Urothelium cell line (cell line): ENCODE measurements around the gene EIF3I.

ENCODE experiments used
- DNase-seq: peaks from one replicate; pipeline ENCODE4 v3.0.0; 2011; ENCODE audit warnings: low spot score, mixed read lengths
- FAIRE-seq: peaks from 2 replicates; lab custom pipeline; 2011; peaks lifted over from hg19 to GRCh38; lab: Jason Lieb, UNC

The EIF3I gene

DNA sequence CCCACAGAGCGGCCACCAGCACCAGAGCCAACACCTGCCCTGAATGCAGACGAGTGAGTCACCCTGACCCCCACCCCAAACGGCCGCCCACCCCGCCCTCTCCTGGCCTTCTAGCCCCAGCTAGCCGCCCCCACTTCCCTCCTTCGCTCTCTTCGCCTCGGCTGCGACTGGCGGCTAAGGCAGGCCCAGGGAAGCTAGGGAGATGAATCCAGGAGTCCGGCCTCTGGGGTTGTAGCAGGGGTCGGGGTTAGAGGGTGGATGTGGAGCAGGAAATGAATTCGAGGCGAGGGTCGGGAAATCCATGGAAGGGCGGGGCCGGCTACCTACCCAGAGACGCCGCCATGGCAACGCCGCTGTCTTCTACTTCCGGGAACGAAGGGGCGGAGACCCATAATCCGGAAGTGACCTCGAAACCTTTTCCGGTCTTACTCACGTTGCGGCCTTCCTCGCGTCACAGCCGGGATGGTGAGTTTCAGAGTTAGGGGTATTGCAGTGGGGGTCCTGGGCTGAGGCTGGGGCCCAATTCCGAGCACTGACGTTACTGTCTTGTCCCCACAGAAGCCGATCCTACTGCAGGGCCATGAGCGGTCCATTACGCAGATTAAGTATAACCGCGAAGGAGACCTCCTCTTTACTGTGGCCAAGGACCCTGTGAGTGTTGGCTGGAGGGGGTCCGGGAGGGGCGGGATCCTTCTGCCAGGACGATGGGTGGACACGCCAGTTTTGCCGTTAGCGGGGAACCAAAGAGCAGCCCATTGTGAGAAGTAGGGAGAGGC, at the start of gene EIF3I, which contains the start of gene TMEM234:
Gene EIF3I (plus strand): TSS at position 428 of the 776 bp plus-strand sequence. CDS start 35 bp downstream, at position 463.
Gene TMEM234 (minus strand): TSS at position 374 of the 776 bp plus-strand sequence. CDS start 31 bp downstream, at position 343.
- no peak for FAIRE-seq
- peak; percentile 96 for DNase-seq

DNA sequence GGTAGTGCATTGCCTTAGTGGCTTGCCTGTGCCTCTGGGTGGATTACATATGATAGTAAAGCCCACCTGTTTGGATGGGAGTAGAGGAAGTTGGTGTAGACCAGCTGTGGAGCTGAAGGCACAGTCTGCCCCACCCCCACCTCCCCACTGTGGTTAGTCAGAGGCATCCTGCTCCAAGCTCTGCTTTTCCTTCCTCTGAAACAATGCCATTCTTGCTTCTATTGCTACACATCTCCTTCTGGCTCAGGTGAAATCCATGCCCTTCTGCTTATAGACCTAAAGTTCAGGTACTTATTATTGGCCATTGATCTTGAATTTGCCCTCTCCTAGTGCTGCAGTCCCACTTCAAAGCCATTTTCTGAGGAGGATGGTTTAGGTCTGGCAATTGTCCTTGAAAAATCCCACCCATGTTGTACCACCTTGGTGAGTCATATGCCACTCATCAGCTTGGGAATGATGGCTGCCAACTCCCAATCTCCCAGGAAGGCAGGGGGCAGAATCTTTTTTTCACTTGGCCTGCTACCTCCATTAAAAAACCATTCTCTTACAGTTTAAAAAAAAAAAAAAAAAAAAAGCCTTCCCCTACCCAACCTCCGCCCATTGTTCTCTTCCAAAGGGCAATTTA, 49.5 kb upstream of the EIF3I start:
- DNase-seq: peak; percentile 28
- no peak for FAIRE-seq

DNA sequence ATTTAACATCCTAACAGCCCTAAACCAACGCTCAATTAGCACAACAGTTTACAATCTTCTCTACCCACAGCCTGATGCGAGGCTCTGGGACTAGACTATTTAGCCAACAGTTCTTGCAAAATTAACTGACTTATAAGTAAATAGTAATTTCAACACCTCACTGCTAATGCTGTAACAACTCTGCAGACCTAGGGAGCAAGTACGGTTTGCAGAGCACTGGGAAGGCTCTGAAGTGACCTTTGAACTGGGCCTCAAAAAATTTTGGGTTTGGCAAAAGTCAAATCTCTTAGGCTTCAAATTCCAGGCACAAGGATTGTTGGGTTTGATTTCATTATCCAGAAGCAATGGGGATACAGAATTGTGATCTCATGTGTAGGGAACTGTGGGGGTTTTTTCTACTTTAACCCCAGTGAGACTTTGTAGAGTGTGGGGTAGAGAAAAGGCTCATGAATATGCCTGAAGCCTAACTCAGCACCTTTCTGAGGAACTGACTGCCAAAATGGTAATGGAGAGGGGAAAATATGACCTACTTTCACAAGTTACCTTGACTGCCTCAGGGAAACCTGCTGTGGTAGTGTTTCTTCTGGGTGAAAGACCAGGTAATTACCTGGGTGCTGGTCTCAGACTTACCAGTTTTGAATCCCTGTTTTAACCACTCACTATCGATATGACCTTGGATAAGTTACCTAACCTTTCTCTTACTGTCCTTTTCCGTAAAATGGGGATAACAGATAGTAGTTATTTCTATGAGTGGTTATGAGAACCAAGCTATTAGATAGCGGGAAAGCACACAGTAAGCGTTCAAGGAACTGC, 43.6 kb upstream of the EIF3I start:
- FAIRE-seq (no peak), DNase-seq (no peak)

DNA sequence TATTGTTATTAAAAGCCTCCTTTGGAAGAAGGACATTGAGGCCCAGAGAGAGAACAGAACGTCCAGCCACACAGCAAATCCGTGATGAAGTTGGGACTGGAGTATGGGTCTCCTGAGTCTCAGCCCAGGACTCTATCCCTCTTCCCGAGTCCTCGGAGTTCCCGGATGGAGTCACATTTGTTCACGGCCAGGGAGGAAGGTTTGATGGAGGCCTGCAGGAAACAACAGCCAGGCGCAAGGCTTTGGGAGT, 43.1 kb upstream of the EIF3I start:
- FAIRE-seq (no peak), DNase-seq (no peak)

DNA sequence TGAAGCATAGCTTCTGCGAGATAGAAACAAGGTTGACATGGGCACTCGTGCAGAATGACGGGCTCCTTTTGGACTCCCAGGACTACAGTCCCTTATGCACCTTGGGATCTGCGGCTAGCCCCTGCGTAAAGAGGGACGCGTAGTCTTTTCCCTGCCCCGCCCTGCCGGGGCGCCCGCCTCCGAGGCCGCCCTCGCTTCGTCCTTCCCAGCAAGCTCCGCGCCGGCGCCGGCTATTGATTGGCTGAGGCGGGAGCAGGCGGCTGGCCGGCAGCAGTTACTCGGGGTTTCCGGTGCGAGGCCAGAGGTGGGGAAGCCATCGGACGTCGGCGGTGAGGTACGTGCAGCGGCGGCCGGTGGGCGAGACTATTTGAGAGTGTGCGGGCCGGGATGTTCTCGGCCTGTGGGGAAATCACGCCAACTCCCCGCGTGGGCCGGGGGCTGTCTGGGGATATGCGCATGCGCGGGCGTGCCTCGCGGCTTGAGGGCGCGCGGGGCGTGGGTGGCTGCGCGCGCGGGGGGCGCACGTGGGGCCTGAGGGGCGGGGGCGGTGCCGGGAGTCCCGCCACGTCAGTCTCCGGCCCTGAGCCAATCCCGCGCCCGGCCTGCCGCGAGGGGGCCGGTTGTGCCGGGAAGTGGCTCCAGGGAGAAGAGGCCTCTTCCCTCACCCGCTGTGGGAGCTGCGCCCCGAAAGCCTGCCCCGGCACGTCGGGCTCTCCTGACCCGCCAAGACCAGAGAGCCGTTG, 42.6 kb upstream of the EIF3I start, which contains the start of gene TXLNA:
Gene TXLNA (plus strand): TSS at position 233 of the 743 bp plus-strand sequence. CDS start 671 bp downstream, outside the sequence.
- DNase-seq: peak; percentile 98
- FAIRE-seq: peak; percentile 13

DNA sequence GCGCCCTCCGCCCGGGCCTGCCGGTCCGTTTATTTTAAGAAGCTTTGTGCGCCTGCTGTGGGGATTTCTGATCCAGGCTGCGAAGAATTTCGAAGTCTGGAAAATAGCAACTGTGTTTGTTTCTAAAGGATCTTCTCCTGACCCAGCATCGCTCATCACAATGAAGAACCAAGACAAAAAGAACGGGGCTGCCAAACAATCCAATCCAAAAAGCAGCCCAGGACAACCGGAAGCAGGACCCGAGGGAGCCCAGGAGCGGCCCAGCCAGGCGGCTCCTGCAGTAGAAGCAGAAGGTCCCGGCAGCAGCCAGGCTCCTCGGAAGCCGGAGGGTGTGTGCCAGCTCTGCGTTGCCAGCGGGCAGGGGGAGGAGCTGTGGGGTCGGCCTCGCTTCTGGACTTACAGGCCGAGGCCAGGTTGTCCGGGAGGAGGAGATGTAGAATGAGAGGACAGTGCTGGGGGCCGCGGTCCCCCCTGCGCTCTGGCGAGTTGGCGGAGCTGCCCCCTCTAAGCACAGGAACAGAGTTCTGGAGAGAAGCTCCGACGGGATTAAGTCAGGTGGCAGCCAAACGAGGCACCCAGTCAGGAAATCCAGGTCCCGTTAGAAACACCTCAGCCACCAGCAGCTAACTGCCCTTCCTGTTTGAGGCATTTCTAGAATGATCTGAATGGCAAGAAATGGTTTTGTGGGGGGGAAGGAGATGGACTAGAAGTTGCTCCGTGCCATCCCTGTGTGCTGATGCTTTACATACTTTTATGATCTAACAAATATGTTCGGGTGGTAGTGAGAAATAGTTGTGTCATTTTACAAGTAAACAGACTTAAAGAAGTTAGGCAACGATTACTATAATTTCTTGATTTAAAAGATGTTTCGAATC, 41.8 kb upstream of the EIF3I start:
- FAIRE-seq (no peak), DNase-seq (peak; percentile 64)

DNA sequence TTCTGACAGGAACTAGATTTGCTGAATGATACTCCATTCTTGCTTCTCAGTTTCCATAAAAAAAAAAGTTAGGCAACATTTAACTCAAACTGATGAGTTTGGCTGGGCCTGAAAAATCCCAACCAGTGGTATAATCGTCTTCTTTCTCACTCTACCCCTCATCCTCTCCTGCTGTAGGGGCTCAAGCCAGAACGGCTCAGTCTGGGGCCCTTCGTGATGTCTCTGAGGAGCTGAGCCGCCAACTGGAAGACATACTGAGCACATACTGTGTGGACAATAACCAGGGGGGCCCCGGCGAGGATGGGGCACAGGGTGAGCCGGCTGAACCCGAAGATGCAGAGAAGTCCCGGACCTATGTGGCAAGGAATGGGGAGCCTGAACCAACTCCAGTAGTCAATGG, 41.1 kb upstream of the EIF3I start:
- no peak for FAIRE-seq
- DNase-seq: no peak

DNA sequence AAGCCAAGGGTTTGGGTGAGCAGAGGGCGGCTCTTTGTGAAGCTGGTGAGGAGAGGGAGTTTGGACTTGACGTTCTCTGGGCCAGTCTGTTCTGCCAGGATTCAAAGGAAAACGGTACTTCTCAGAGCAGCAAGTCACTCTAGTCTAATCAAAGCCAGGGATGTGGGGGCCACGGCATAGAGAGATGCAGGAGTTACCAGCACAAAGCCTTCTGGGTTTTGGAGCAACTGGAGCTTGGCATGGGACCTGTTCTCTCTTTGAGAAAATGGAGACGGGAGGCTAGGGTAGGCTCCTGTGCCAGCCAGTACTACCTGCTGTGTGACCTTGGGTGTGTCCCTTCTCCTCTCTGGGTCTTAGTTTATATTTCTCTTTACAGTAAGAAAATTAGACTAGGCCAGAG, 40.6 kb upstream of the EIF3I start:
- no peak for FAIRE-seq
- no peak for DNase-seq

DNA sequence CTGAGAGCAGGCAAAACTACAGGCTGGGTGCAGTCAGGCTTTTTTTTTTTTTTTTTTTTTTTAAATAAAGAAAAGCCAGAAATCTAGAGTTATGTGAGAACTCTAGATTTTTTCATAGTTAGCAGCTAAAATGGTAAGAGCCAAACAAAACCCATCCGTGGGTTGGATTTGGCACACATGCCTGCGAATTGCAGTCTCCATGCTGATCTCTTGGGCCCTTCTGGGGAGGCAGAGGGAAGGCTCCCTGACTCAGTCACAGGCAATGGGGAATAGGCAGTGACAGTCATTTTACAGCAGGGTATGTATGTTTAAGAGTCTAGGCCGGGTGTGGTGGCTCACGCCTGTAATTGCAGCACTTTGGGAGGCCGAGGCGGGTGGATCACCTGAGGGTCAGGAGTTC, 40.1 kb upstream of the EIF3I start:
- no peak for FAIRE-seq
- DNase-seq: no peak

DNA sequence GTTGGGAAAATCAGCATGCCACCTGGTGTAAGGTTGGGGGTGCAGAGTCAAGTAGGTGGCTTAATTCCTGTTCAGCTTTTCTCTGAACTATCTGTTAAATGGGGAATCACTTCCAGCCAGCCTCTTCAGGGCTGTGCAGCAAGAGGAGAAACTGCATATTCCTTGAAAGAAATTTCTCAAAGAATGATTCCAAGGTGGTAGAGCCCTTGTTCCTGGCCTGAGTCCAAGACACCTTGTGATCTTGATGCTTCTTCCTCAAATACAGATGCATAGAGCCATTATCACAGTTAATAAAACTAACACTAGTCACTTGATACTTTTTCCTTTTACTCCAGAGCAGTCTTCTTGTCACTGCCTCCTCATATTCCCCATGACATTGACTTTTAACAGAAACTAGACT, 37.6 kb upstream of the EIF3I start:
- FAIRE-seq (no peak), DNase-seq (no peak)

DNA sequence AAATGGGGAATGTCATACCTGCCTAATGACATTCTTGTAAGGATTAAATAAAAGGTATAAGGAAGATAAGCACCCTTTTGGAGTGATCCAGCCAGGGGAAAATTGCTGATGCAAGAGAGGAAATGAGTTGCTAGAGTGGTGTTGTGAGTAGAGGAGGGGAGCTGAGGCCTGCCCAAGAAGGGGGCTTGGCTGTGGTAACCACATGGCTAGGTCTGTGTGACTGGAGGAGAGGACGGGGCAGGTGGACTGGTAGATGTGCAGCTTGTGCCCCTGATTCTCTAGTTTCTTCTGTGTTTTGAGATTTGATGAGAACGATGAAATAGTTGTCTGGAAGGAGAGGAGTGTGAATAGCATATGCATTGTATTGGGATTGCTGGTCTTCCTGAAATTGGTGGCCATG, 36.1 kb upstream of the EIF3I start:
- FAIRE-seq (no peak), DNase-seq (no peak)

DNA sequence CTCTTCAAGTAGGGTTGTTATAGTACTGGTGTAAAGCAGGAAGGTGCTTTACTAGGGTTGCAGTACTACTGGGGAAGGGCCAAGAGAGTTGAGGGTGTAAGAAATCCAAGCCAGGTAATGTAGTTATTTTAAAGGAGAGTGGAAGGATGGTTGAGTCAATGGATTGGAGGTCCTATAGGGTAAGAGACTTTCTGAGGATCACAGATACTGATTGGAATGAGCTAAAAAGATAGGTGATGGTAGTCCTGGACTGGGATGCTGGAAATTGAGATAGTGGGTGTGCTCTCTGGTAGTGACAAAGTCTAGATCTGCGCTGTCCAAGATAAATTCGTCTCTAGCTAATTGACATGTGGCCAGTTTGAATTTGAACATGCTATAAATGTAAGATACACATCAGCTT, 35.7 kb upstream of the EIF3I start:
- no peak for FAIRE-seq
- no peak for DNase-seq

DNA sequence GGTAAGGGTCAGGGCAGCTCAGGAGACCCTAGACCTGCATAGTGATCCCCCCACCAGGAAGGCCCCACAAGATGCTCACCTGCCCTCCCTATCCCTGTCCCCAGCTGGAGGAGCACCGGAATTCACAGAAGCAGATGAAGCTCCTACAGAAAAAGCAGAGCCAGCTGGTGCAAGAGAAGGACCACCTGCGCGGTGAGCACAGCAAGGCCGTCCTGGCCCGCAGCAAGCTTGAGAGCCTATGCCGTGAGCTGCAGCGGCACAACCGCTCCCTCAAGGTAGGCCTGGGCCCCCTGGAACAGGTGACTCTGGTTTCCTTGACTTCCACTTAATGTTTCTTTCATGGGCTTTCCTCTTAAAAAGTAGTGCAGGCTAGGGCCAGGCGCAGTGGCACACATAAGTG, 34.4 kb upstream of the EIF3I start:
- no peak for FAIRE-seq
- DNase-seq: no peak

DNA sequence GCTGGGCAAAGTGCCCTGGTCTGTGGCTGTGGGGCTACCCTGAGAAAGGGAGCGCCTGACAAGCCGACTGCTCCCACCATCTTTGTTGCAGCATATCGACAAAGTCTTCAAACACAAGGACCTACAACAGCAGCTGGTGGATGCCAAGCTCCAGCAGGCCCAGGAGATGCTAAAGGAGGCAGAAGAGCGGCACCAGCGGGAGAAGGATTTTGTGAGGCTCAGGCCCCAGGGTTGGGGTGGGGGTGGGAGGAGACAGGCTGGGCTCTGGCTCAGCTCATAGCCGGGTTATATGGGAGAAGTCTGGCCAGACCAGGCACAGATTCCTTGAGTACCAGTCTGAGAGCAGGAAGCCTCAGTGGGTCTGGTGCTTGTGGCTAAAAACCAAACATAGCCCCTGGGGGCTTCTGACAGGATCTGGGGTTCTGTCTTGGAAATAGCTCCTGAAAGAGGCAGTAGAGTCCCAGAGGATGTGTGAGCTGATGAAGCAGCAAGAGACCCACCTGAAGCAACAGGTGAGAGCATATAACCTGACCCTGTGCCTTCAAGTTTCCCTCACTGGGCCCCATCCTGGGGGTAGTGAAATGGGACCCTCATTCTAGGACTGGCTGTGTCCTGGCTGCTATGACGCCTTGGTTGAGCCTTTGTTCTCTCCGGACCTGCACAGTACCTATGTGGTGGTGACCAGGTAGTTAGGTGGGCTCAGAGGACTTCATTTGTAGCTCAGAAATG, 29.8 kb upstream of the EIF3I start:
- FAIRE-seq (no peak), DNase-seq (no peak)

DNA sequence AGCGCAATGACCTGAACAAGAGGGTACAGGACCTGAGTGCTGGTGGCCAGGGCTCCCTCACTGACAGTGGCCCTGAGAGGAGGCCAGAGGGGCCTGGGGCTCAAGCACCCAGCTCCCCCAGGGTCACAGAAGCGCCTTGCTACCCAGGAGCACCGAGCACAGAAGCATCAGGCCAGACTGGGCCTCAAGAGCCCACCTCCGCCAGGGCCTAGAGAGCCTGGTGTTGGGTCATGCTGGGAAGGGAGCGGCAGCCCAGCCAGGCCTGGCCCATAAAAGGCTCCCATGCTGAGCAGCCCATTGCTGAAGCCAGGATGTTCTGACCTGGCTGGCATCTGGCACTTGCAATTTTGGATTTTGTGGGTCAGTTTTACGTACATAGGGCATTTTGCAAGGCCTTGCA, 27.2 kb upstream of the EIF3I start:
- DNase-seq (no peak), FAIRE-seq (no peak)

DNA sequence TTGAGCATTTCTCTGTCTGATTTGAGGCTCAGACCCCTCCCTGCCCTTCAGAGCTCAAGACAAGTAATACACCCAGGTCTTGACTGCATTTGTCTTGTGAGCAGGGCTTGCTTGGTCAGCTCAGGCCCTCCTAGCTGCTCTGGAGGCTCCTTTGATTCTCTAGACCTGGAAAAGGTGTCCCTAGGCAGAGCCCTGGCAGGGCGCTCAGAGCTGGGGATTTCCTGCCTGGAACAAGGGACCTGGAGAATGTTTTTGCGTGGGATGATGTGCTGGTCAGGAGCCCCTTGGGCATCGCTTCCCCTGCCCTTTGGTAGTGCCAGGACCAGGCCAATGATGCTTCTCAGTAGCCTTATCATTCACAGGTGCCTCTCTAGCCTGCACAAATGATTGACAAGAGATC, 26.7 kb upstream of the EIF3I start:
- FAIRE-seq (no peak), DNase-seq (no peak)

DNA sequence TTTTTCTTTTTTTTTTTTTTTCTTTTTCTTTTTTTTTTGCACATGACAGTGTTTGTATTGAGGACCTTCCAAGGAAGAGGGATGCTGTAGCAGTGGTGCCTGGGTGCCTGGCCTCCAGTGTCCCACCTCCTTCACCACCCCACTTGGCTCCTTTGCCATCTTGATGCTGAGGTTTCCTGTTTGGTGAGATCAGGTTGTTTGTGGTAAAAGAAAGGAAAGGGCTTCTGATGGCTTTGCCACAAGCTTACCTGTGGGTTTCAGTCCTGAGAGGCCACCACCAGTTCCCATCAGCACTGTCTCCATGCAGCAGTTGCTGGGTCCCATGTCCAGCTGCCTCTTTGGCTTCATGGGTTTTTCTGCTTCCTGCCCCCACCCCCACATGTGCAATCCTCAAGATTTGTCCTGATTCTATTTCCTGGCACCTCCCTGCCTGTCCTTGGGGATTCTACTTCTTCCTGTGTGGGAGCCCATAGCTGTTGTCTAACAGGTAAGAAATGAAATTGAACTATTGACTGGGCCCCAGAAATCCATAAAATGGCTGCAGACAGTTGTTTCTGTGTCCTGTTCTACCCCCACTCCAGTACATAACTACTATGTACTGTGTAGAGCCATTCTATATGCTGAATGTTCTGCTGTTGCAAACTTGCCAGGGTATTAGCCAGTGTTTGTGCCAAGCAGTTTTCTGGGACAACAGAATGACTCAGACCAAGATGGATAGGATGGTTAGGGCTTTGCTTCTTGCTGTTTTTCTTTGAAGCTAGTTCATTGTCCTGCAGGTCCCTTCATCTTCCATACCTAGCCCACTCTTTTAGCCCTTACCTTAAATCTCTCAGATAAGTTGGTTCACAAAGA, 26.0 kb upstream of the EIF3I start:
- FAIRE-seq: no peak

DNA sequence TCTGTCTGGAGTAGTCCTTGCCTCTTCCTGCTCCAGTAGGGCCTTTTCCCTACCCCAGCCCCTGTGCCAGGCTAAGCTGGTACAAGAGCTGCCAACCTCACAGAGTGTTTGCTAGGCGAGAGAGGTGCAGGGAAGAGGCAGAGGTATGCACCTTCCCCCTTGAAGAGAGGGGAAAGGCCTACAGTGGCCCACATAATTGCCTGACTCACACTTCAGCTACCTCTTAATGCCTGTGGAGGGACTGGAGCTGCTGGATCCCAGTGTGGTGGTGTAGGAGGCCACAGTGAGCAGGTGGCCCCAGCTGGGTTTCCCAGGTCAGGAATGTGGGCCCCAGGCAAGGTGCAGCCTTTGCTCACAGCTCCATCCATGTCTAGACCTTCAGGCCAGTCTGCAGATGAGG, 25.1 kb upstream of the EIF3I start:
- FAIRE-seq: no peak
- no peak for DNase-seq

More for the DNA sequence above, 26.0 kb upstream of the EIF3I start:
- no peak for DNase-seq

DNA sequence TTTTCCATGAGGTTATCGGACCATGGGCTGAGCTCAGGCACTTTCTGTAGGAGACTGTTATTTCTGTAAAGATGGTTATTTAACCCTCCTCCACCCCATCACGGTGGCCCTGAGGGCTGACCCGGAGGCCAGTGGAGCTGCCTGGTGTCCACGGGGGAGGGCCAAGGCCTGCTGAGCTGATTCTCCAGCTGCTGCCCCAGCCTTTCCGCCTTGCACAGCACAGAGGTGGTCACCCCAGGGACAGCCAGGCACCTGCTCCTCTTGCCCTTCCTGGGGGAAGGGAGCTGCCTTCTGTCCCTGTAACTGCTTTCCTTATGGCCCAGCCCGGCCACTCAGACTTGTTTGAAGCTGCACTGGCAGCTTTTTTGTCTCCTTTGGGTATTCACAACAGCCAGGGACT, 24.4 kb upstream of the EIF3I start:
- DNase-seq (no peak), FAIRE-seq (no peak)
